ENCODE measurements around the gene ARF5.
"Not testable (repeated sequence)": the region's sequence is repeated elsewhere in the genome, so short reads cannot be mapped to it uniquely, and the experiment has no call there.

ARF5 gene

DNA sequence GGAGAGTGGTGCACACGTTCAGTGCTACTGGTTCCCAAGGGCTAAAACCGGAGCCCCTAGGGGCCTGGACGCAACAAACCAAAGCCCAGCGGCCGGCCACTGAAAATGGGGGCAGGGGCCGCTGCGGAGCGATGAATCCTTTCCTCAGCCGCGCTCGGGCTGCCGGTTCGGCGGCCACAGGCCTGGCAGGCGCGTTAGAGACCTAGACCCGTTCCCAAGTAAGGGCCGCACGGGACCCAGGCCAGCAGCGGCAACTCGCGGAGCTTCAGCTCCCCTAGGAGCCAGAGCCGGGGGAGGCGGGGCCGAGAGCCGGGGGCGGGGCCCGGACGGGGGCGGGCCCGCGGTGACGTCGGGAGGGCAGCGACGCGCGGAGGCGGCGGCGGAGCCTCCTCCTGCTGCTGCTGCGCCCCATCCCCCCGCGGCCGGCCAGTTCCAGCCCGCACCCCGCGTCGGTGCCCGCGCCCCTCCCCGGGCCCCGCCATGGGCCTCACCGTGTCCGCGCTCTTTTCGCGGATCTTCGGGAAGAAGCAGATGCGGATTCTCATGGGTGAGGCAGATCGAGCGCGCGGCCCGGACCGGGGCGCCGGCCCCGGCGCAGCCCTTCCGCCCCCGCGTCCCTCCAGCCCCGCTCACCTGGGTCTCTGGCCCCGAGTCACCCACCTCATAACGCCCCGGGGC lies at the start of gene ARF5:
Gene ARF5 (plus strand): TSS at position 393 of the 678 bp plus-strand sequence. CDS start 88 bp downstream, at position 481.
- Histone ChIP-seq H3K4me3 (ENCODE audit: low read length) (peak within 1 kb of the TSS; percentile 92), H3K36me3 (ENCODE audit: control insufficient read depth, insufficient read depth, low read length) (peaks cover 8% of the 10 kb centered on the region), H3K9ac (ENCODE audit: low read length) (peak within 1 kb of the TSS; percentile 76), H3K27me3 (ENCODE audit: control insufficient read depth, insufficient read depth, low read length) (no peaks in the 10 kb centered on the region), H3K27ac (ENCODE audit: low read depth, low read length) (peak within 1 kb of the TSS; percentile 95), H3K4me1 (ENCODE audit: control insufficient read depth, insufficient read depth, low read length) (peaks cover 27% of the 10 kb centered on the region)

GRCh38 chr7:127539116-127539515 lies 49.1 kb upstream of the ARF5 start:
- Histone ChIP-seq H3K36me3 (ENCODE audit: control insufficient read depth, insufficient read depth, low read length) (no peaks in the 10 kb centered on the region), H3K9ac (ENCODE audit: low read length) (no peak overlapping the region), H3K4me3 (ENCODE audit: low read length) (no peak overlapping the region), H3K27me3 (ENCODE audit: control insufficient read depth, insufficient read depth, low read length) (peaks cover 3% of the 10 kb centered on the region), H3K27ac (ENCODE audit: low read depth, low read length) (no peak overlapping the region), H3K4me1 (ENCODE audit: control insufficient read depth, insufficient read depth, low read length) (no peaks in the 10 kb centered on the region)

DNA sequence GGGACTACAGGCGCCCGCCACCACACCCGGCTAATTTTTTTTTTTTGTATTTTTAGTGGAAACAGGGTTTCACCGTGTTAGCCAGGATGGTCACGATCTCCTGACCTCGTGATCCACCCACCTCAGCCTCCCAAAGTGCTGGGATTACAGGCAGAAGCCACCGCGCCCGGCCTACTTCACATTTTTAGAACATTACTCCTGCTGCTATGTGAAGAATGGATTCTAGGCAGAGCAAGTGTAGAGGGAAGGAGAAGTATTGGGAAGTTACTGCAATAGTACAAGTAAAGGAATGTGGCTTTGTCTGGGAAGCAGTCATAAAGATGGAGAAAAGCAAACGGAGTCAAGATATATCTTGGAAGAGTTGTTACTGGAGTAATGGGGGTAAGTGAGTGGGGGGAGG lies 47.8 kb upstream of the ARF5 start:
- not testable (repeated sequence) for H3K27ac ChIP-seq (ENCODE audit: low read depth, low read length); H3K4me1 ChIP-seq (ENCODE audit: control insufficient read depth, insufficient read depth, low read length); H3K9ac ChIP-seq (ENCODE audit: low read length); H3K27me3 ChIP-seq (ENCODE audit: control insufficient read depth, insufficient read depth, low read length); H3K36me3 ChIP-seq (ENCODE audit: control insufficient read depth, insufficient read depth, low read length); H3K4me3 ChIP-seq (ENCODE audit: low read length)

DNA sequence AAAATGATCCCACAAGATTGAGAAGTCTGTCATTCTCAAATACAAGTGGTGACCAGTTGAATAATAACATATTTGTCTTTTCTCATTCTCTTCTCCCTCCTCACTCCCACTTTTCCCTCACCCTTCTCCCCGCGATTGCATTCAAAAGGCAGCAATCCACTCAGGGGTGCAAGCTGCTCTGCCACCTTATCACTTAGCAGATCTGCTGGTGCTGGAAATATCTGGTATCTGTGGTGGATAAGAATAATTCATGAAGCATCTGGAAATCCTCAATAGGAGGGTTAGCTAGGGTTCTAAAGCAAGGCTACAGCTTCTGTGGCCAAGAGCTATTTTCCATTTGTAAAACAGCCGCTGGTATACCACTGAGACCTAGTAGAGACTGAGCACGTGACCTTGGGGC lies 46.7 kb upstream of the ARF5 start:
- peaks cover 2% of the 10 kb centered on the region for H3K27me3 ChIP-seq (ENCODE audit: control insufficient read depth, insufficient read depth, low read length)
- no peak overlapping the region for H3K27ac ChIP-seq (ENCODE audit: low read depth, low read length)
- H3K9ac ChIP-seq (ENCODE audit: low read length) = no peak overlapping the region
- H3K4me3 ChIP-seq (ENCODE audit: low read length) = no peak overlapping the region
- no peaks in the 10 kb centered on the region for H3K36me3 ChIP-seq (ENCODE audit: control insufficient read depth, insufficient read depth, low read length)
- no peaks in the 10 kb centered on the region for H3K4me1 ChIP-seq (ENCODE audit: control insufficient read depth, insufficient read depth, low read length)

- no peaks in the 10 kb centered on the region for H3K36me3 ChIP-seq (ENCODE audit: control insufficient read depth, insufficient read depth, low read length)
- H3K27ac ChIP-seq (ENCODE audit: low read depth, low read length) = no peak overlapping the region
- H3K9ac ChIP-seq (ENCODE audit: low read length) = no peak overlapping the region
- H3K4me1 ChIP-seq (ENCODE audit: control insufficient read depth, insufficient read depth, low read length) = no peaks in the 10 kb centered on the region
- H3K27me3 ChIP-seq (ENCODE audit: control insufficient read depth, insufficient read depth, low read length) = no peaks in the 10 kb centered on the region
- H3K4me3 ChIP-seq (ENCODE audit: low read length) = no peak overlapping the region
These were observed 41.9 kb upstream of the ARF5 start for GRCh38 chr7:127546313-127546712.

DNA sequence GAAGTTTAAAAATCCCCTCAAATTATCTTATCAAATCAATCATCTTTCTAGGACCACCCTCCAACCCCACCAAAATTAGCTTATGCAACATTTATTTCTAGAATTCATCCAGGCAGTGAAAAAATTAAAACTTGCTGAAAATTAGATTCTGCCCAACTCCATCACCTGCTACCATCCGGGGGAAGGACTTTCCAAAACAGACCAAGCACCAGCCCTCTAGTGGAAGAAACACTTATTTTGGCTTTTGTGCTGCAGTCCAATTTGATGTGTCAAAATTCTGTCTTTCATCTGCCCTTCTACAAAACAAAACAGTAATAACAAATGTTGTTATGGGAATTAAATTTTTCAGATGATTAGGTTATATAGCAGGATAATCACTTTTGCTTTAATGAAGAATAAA lies 38.0 kb upstream of the ARF5 start:
- Histone ChIP-seq H3K4me3 (ENCODE audit: low read length) (no peak overlapping the region), H3K4me1 (ENCODE audit: control insufficient read depth, insufficient read depth, low read length) (no peaks in the 10 kb centered on the region), H3K27ac (ENCODE audit: low read depth, low read length) (no peak overlapping the region)

GRCh38 chr7:127551941-127552340 lies 36.3 kb upstream of the ARF5 start:
- Histone ChIP-seq H3K27me3 (ENCODE audit: control insufficient read depth, insufficient read depth, low read length) (no peaks in the 10 kb centered on the region), H3K4me3 (ENCODE audit: low read length) (no peak overlapping the region), H3K27ac (ENCODE audit: low read depth, low read length) (no peak overlapping the region), H3K4me1 (ENCODE audit: control insufficient read depth, insufficient read depth, low read length) (no peaks in the 10 kb centered on the region), H3K36me3 (ENCODE audit: control insufficient read depth, insufficient read depth, low read length) (no peaks in the 10 kb centered on the region), H3K9ac (ENCODE audit: low read length) (no peak overlapping the region)

More for the DNA sequence above, 38.0 kb upstream of the ARF5 start:
- Histone ChIP-seq H3K36me3 (ENCODE audit: control insufficient read depth, insufficient read depth, low read length) (no peaks in the 10 kb centered on the region), H3K27me3 (ENCODE audit: control insufficient read depth, insufficient read depth, low read length) (no peaks in the 10 kb centered on the region), H3K9ac (ENCODE audit: low read length) (no peak overlapping the region)

- Histone ChIP-seq H3K36me3 (ENCODE audit: control insufficient read depth, insufficient read depth, low read length) (no peaks in the 10 kb centered on the region), H3K9ac (ENCODE audit: low read length) (no peak overlapping the region), H3K27me3 (ENCODE audit: control insufficient read depth, insufficient read depth, low read length) (no peaks in the 10 kb centered on the region), H3K27ac (ENCODE audit: low read depth, low read length) (no peak overlapping the region), H3K4me1 (ENCODE audit: control insufficient read depth, insufficient read depth, low read length) (no peaks in the 10 kb centered on the region), H3K4me3 (ENCODE audit: low read length) (no peak overlapping the region)
These were observed 31.8 kb upstream of the ARF5 start for GRCh38 chr7:127556404-127556803.

- Histone ChIP-seq H3K9ac (ENCODE audit: low read length) (no peak overlapping the region), H3K4me3 (ENCODE audit: low read length) (no peak overlapping the region), H3K27ac (ENCODE audit: low read depth, low read length) (no peak overlapping the region), H3K27me3 (ENCODE audit: control insufficient read depth, insufficient read depth, low read length) (no peaks in the 10 kb centered on the region), H3K4me1 (ENCODE audit: control insufficient read depth, insufficient read depth, low read length) (no peaks in the 10 kb centered on the region), H3K36me3 (ENCODE audit: control insufficient read depth, insufficient read depth, low read length) (no peaks in the 10 kb centered on the region)
These were observed 30.4 kb upstream of the ARF5 start for GRCh38 chr7:127557803-127558202.

DNA sequence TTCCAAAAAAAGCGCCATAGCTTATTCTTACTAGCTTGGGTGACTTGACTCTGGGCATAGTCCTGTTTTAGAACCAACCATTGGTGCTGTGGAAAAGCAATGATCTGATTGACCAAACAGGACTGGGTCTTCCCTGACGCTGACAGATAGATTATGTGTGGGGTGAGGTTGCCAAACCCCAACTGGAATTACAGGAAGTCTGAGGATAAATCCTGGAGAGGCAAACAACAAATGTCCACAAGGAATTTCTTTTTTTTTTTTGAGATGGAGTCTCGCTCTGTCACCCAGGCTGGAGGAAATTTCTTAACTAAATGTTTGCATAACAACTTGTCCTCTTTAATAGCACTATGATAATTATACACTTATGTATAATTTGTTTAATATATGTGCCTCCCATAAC lies 22.0 kb upstream of the ARF5 start:
- H3K9ac ChIP-seq (ENCODE audit: low read length) = no peak overlapping the region
- H3K27ac ChIP-seq (ENCODE audit: low read depth, low read length) = no peak overlapping the region
- H3K4me1 ChIP-seq (ENCODE audit: control insufficient read depth, insufficient read depth, low read length) = no peaks in the 10 kb centered on the region
- H3K4me3 ChIP-seq (ENCODE audit: low read length) = no peak overlapping the region
- no peaks in the 10 kb centered on the region for H3K36me3 ChIP-seq (ENCODE audit: control insufficient read depth, insufficient read depth, low read length)
- no peaks in the 10 kb centered on the region for H3K27me3 ChIP-seq (ENCODE audit: control insufficient read depth, insufficient read depth, low read length)

- not testable (repeated sequence) for H3K4me1 ChIP-seq (ENCODE audit: control insufficient read depth, insufficient read depth, low read length); H3K4me3 ChIP-seq (ENCODE audit: low read length); H3K27ac ChIP-seq (ENCODE audit: low read depth, low read length)
These were observed 20.2 kb upstream of the ARF5 start for GRCh38 chr7:127568034-127568433.

GRCh38 chr7:127571741-127572505 lies 16.3 kb upstream of the ARF5 start:
- Histone ChIP-seq H3K4me1 (ENCODE audit: control insufficient read depth, insufficient read depth, low read length) (no peaks in the 10 kb centered on the region), H3K27me3 (ENCODE audit: control insufficient read depth, insufficient read depth, low read length) (no peaks in the 10 kb centered on the region), H3K27ac (ENCODE audit: low read depth, low read length) (no peak overlapping the region), H3K36me3 (ENCODE audit: control insufficient read depth, insufficient read depth, low read length) (no peaks in the 10 kb centered on the region), H3K4me3 (ENCODE audit: low read length) (no peak overlapping the region), H3K9ac (ENCODE audit: low read length) (no peak overlapping the region)

More at GRCh38 chr7:127568034-127568433, 20.2 kb upstream of the ARF5 start:
- not testable (repeated sequence) for H3K27me3 ChIP-seq (ENCODE audit: control insufficient read depth, insufficient read depth, low read length); H3K36me3 ChIP-seq (ENCODE audit: control insufficient read depth, insufficient read depth, low read length); H3K9ac ChIP-seq (ENCODE audit: low read length)
